ENCODE measurements around the gene CPOX.

Gene CPOX

GRCh38 chr3:98553753-98554152, 39.7 kb downstream of the CPOX start:
- H3K79me2 ChIP-seq (ENCODE audit: low read length): no peaks in the 10 kb centered on the region
- peaks cover 21% of the 10 kb centered on the region for H3K4me1 ChIP-seq (ENCODE audit: low read length)
- no peak overlapping the region for H3K27ac ChIP-seq (ENCODE audit: low read length)
- no peak overlapping the region for H2AFZ ChIP-seq (ENCODE audit: low read length)
- H3K9ac ChIP-seq (ENCODE audit: low read length): no peak overlapping the region
- H3F3A ChIP-seq (ENCODE audit: insufficient read depth, low read length): peaks cover 30% of the 10 kb centered on the region
- no peak overlapping the region for H3K4me2 ChIP-seq (ENCODE audit: low read depth, low read length)
- H4K20me1 ChIP-seq (ENCODE audit: insufficient read depth, low read length): no peaks in the 10 kb centered on the region
- H3K9me2 ChIP-seq (replicated peaks; ENCODE audit: insufficient read depth, low read length): no peaks in the 10 kb centered on the region
- no peak for TF ChIP-seq CTCF (IDR thresholded peaks at IDR 0.05; ENCODE audit: low read length)
- TF ChIP-seq EZH2 (optimal IDR thresholded peaks at IDR 0.05; ENCODE audit: low read depth, low read length): no peak
- no peak for TF ChIP-seq EZH2phosphoT487 (IDR thresholded peaks at IDR 0.05; ENCODE audit: low read length)
- H3K4me3 ChIP-seq (ENCODE audit: low read length): no peak overlapping the region
- no peak for DNase-seq
- no peaks in the 10 kb centered on the region for H3K36me3 ChIP-seq (replicated peaks; ENCODE audit: insufficient read depth, low read length)
- no peaks in the 10 kb centered on the region for H3K9me3 ChIP-seq (replicated peaks; ENCODE audit: insufficient read depth, low read length)
- H3K27me3 ChIP-seq (replicated peaks; ENCODE audit: insufficient read depth, low read length): no peaks in the 10 kb centered on the region

- no peaks in the 10 kb centered on the region for H3K27me3 ChIP-seq (replicated peaks; ENCODE audit: insufficient read depth, low read length)
Measured at GRCh38 chr3:98553021-98553563, 40.3 kb downstream of the CPOX start.

DNA sequence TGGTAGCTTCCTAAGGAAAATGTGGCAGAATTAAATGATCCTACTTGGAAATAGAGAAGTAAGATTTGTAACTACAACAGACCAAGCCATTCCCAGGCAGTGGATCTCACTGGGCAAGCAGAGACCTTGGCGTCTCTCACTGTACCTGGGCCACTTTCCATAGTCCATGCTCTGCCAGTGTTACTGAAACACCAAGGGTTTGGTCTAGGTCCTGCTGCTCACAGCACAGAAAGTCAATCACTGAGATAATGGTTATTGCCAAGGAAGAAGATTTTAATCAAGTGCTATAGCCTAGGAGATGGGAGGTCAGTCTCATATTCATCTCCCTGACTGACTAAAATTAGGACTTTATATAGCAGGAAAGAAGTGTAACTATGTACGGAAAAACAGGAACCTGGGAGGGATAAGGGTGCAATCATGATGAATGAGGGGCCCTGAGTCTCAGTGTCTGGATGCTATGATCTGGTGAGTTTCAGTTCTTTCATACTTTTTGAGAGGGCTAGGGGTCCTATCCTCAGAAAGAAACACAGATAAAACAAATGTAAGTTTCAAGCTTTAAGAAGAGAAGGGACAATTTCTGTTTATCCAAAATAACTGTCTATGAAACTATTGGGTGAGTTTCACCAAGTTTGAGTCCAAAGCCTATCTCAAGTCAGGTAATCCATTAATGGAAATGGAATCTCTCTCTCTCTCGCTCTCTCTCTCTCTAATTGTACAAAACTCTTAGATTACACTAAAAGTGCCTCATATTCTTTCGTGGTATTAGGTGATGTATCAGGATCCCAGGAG, 41.0 kb downstream of the CPOX start:
- H3K36me3 ChIP-seq (replicated peaks; ENCODE audit: insufficient read depth, low read length): no peaks in the 10 kb centered on the region
- no peaks in the 10 kb centered on the region for H3K9me3 ChIP-seq (replicated peaks; ENCODE audit: insufficient read depth, low read length)
- peaks cover 17% of the 10 kb centered on the region for H3K4me1 ChIP-seq (ENCODE audit: low read length)
- H3K27ac ChIP-seq (ENCODE audit: low read length): no peak overlapping the region
- no peak overlapping the region for H2AFZ ChIP-seq (ENCODE audit: low read length)
- TF ChIP-seq EZH2phosphoT487 (IDR thresholded peaks at IDR 0.05; ENCODE audit: low read length) (no peak), EZH2 (optimal IDR thresholded peaks at IDR 0.05; ENCODE audit: low read depth, low read length) (no peak), CTCF (IDR thresholded peaks at IDR 0.05; ENCODE audit: low read length) (no peak)
- H3K4me3 ChIP-seq (ENCODE audit: low read length): no peak overlapping the region
- H3K4me2 ChIP-seq (ENCODE audit: low read depth, low read length): no peak overlapping the region
- DNase-seq: no peak
- H3K9ac ChIP-seq (ENCODE audit: low read length): no peak overlapping the region
- no peaks in the 10 kb centered on the region for H3K79me2 ChIP-seq (ENCODE audit: low read length)
- no peaks in the 10 kb centered on the region for H4K20me1 ChIP-seq (ENCODE audit: insufficient read depth, low read length)
- no peaks in the 10 kb centered on the region for H3K27me3 ChIP-seq (replicated peaks; ENCODE audit: insufficient read depth, low read length)
- peaks cover 29% of the 10 kb centered on the region for H3F3A ChIP-seq (ENCODE audit: insufficient read depth, low read length)
- no peaks in the 10 kb centered on the region for H3K9me2 ChIP-seq (replicated peaks; ENCODE audit: insufficient read depth, low read length)

More at GRCh38 chr3:98553021-98553563, 40.3 kb downstream of the CPOX start:
- Histone ChIP-seq H3K4me3 (ENCODE audit: low read length) (no peak overlapping the region), H3K9me3 (replicated peaks; ENCODE audit: insufficient read depth, low read length) (no peaks in the 10 kb centered on the region), H3K4me2 (ENCODE audit: low read depth, low read length) (no peak overlapping the region), H2AFZ (ENCODE audit: low read length) (no peak overlapping the region), H4K20me1 (ENCODE audit: insufficient read depth, low read length) (no peaks in the 10 kb centered on the region), H3K79me2 (ENCODE audit: low read length) (no peaks in the 10 kb centered on the region), H3K9ac (ENCODE audit: low read length) (no peak overlapping the region), H3K27ac (ENCODE audit: low read length) (no peak overlapping the region), H3K4me1 (ENCODE audit: low read length) (peaks cover 21% of the 10 kb centered on the region), H3K9me2 (replicated peaks; ENCODE audit: insufficient read depth, low read length) (no peaks in the 10 kb centered on the region), H3F3A (ENCODE audit: insufficient read depth, low read length) (peaks cover 30% of the 10 kb centered on the region), H3K36me3 (replicated peaks; ENCODE audit: insufficient read depth, low read length) (no peaks in the 10 kb centered on the region)
- TF ChIP-seq CTCF (IDR thresholded peaks at IDR 0.05; ENCODE audit: low read length) (no peak), EZH2phosphoT487 (IDR thresholded peaks at IDR 0.05; ENCODE audit: low read length) (no peak), EZH2 (optimal IDR thresholded peaks at IDR 0.05; ENCODE audit: low read depth, low read length) (no peak)
- no peak for DNase-seq
